ENCODE measurements around the gene C2orf42. TPM values are rescaled to one million over a fixed set of nuclear protein-coding genes. Genes with fewer than 3 reads are reported as not detected.

Gene C2orf42
- total and polyA plus RNA-seq, 10 of the 15 experiments (the other 5 are each of a cell fraction or from before 2014, with no cell fraction given) = 5.5 to 19.8 (median 11.5) TPM

- TF ChIP-seq ZBTB4 (CRISPR knock-in tag; IDR thresholded peaks at IDR 0.05) (no peak), PML (IDR thresholded peaks at IDR 0.05; ENCODE audit: low read length) (peak; percentile 74), NKRF (conservative IDR thresholded peaks at IDR 0.05) (no peak), ZNF592 (IDR thresholded peaks at IDR 0.05) (peak; percentile 85; the same call in 1 of the 2 replicates), POLR2A (IDR thresholded peaks at IDR 0.05; ENCODE audit: low read depth, low read length) (no peak), ETV6 (conservative IDR thresholded peaks at IDR 0.05 in 1 of 2, IDR thresholded peaks at IDR 0.05 in 1 of 2; ENCODE audit: borderline replicate concordance in 1 of 2, low read depth in 1 of 2) (0 out of 4 replicates have a peak, but pooled peaks of 1 of the 2 experiments have one; percentile 14), PAX8 (IDR thresholded peaks at IDR 0.05) (no peak), USF1 (IDR thresholded peaks at IDR 0.05; ENCODE audit: borderline replicate concordance, extremely low read length, insufficient read depth, low read depth, low read length) (no peak), MXI1 (IDR thresholded peaks at IDR 0.05; ENCODE audit: low read depth, low read length) (no peak), POLR2AphosphoS2 (IDR thresholded peaks at IDR 0.05; ENCODE audit: low read depth, low read length) (no peak), HDAC6 (IDR thresholded peaks at IDR 0.05; ENCODE audit: unreplicated experiment) (no peak), RAD21 (IDR thresholded peaks at IDR 0.05; ENCODE audit: insufficient read depth, low read depth, low read length) (no peak), EP300 (IDR thresholded peaks at IDR 0.05; ENCODE audit: borderline replicate concordance in 1 of 2, control insufficient read depth in 1 of 2, low read depth in 2 of 2, low read length in 2 of 2) (peak; percentile 56 to 86; a peak in 3 of 4 replicates), TBL1XR1 (IDR thresholded peaks at IDR 0.05; ENCODE audit: low read depth, low read length) (no peak), E2F8 (IDR thresholded peaks at IDR 0.05; ENCODE audit: low read depth, partially characterized antibody) (no peak), HCFC1 (IDR thresholded peaks at IDR 0.05; ENCODE audit: low read length) (no peak)
These were observed 29.7 kb downstream of the C2orf42 start (continued) for GRCh38 chr2:70161069-70161534.
